ENCODE results near the gene SNX20.

DNA sequence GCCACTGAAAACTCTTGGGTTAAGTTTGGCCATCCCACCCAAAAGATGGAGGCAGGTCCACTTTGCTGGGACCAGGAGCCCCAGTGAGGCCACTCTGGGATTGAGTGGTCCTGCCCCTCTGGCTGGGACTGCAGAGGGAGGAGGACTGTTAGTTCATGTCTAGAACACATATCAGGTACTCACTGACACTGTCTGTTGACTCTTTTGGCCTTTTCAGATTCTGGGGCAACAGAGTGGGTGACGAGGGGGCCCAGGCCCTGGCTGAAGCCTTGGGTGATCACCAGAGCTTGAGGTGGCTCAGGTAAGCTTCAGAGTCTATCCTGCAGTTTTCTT lies 41.3 kb upstream of the SNX20 start:
- no peak for TF ChIP-seq CTCF (conservative IDR thresholded peaks at IDR 0.05; ENCODE audit: low read depth in 2 of 2)
- no peak for TF ChIP-seq EZH2 (IDR thresholded peaks at IDR 0.05; ENCODE audit: low read depth, unreplicated experiment)
- TF ChIP-seq, protein P1, sequence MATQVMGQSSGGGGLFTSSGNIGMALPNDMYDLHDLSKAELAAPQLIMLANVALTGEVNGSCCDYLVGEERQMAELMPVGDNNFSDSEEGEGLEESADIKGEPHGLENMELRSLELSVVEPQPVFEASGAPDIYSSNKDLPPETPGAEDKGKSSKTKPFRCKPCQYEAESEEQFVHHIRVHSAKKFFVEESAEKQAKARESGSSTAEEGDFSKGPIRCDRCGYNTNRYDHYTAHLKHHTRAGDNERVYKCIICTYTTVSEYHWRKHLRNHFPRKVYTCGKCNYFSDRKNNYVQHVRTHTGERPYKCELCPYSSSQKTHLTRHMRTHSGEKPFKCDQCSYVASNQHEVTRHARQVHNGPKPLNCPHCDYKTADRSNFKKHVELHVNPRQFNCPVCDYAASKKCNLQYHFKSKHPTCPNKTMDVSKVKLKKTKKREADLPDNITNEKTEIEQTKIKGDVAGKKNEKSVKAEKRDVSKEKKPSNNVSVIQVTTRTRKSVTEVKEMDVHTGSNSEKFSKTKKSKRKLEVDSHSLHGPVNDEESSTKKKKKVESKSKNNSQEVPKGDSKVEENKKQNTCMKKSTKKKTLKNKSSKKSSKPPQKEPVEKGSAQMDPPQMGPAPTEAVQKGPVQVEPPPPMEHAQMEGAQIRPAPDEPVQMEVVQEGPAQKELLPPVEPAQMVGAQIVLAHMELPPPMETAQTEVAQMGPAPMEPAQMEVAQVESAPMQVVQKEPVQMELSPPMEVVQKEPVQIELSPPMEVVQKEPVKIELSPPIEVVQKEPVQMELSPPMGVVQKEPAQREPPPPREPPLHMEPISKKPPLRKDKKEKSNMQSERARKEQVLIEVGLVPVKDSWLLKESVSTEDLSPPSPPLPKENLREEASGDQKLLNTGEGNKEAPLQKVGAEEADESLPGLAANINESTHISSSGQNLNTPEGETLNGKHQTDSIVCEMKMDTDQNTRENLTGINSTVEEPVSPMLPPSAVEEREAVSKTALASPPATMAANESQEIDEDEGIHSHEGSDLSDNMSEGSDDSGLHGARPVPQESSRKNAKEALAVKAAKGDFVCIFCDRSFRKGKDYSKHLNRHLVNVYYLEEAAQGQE (IDR thresholded peaks at IDR 0.05; ENCODE audit: unreplicated experiment), result no peak
- TF ChIP-seq EZH2phosphoT487 (IDR thresholded peaks at IDR 0.05; ENCODE audit: unreplicated experiment), result no peak
- TF ChIP-seq, protein P2, sequence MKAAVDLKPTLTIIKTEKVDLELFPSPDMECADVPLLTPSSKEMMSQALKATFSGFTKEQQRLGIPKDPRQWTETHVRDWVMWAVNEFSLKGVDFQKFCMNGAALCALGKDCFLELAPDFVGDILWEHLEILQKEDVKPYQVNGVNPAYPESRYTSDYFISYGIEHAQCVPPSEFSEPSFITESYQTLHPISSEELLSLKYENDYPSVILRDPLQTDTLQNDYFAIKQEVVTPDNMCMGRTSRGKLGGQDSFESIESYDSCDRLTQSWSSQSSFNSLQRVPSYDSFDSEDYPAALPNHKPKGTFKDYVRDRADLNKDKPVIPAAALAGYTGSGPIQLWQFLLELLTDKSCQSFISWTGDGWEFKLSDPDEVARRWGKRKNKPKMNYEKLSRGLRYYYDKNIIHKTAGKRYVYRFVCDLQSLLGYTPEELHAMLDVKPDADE (IDR thresholded peaks at IDR 0.05), result no peak

Measured in GM23338 (cell line).